CD4-positive, alpha-beta T cell treated with Interleukin-6 for 4 hours (primary cell): ENCODE results near the gene CASKIN1.
"Not testable (repeated sequence)": the region's sequence is repeated elsewhere in the genome, so short reads cannot be mapped to it uniquely, and the experiment has no call there.

ENCODE experiments used
- DNase-seq: peaks from one replicate; pipeline ENCODE4 v3.0.0-alpha.2; 2020; ENCODE audit warnings: mixed read lengths

The CASKIN1 gene

GRCh38 chr16:2209258-2210008 is 13.0 kb upstream of the CASKIN1 start:
- no peak for DNase-seq

GRCh38 chr16:2208772-2209171 is 12.4 kb upstream of the CASKIN1 start:
- no peak for DNase-seq

- DNase-seq = no peak
Measured at GRCh38 chr16:2208308-2208707, 11.9 kb upstream of the CASKIN1 start.

GRCh38 chr16:2207872-2208271 is 11.5 kb upstream of the CASKIN1 start:
- no peak for DNase-seq

- no peak for DNase-seq
Measured at GRCh38 chr16:2206780-2207433, 10.5 kb upstream of the CASKIN1 start.

- no peak for DNase-seq
Measured at GRCh38 chr16:2206420-2206779, 10.0 kb upstream of the CASKIN1 start.

GRCh38 chr16:2205967-2206313 is 9.5 kb upstream of the CASKIN1 start:
- DNase-seq = no peak

- peak; percentile 95 for DNase-seq
Measured at GRCh38 chr16:2205104-2205966, 8.9 kb upstream of the CASKIN1 start, which contains the start of gene MLST8. Gene MLST8 (plus strand): TSS chr16:2205454. CDS start chr16:2206086, 632 bp downstream.

GRCh38 chr16:2204416-2205103 is 8.2 kb upstream of the CASKIN1 start:
- DNase-seq = no peak

GRCh38 chr16:2203119-2203688 is 6.8 kb upstream of the CASKIN1 start:
- DNase-seq = not testable (repeated sequence)

GRCh38 chr16:2200313-2200712 is 3.9 kb upstream of the CASKIN1 start:
- DNase-seq = no peak

GRCh38 chr16:2199621-2200139 is 3.3 kb upstream of the CASKIN1 start:
- no peak for DNase-seq

- no peak for DNase-seq
Measured at GRCh38 chr16:2199095-2199494, 2.7 kb upstream of the CASKIN1 start.

GRCh38 chr16:2198283-2198682 is 1.9 kb upstream of the CASKIN1 start:
- no peak for DNase-seq

- DNase-seq = no peak
Measured at GRCh38 chr16:2197765-2198164, 1.4 kb upstream of the CASKIN1 start.

GRCh38 chr16:2196981-2197511 is 641 bp upstream of the CASKIN1 start:
- DNase-seq = no peak

- DNase-seq = no peak
Measured at GRCh38 chr16:2195322-2196161, 863 bp downstream of the CASKIN1 start.

GRCh38 chr16:2194852-2195321 is 1.5 kb downstream of the CASKIN1 start:
- peak; percentile 72 for DNase-seq

GRCh38 chr16:2194166-2194834 is 2.1 kb downstream of the CASKIN1 start:
- no peak for DNase-seq

GRCh38 chr16:2191446-2191706 is 5.0 kb downstream of the CASKIN1 start:
- DNase-seq = no peak
